ENCODE measurements around the gene SORCS2.

Gene SORCS2

DNA sequence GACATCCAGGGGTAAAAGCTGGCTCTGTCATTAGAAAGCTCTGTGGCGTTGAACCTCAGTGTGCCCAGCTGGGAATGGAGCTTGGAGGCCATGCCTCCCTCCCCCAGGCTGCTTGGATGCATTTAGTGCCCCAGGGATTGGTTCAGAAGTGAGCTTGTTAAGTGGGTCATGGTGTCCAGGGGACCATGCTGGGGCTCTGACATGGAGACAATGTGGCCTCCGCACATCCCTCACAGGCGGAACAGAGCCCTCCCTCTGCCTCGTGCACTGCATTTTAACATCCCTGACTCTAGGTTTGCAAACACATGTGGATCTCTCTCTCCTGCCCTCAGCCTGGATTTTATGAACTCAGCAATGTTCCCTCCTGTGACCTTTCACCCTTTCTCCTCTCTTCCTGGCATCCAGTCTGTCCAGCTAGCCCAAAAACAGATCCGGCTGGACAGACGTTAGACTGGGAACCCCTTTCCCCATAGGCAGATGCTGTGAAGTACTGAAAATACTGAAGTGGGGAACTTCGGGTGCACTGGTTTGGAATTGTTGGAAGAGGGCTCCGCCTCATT lies 81.5 kb downstream of the SORCS2 start:
- no peak for DNase-seq

DNA sequence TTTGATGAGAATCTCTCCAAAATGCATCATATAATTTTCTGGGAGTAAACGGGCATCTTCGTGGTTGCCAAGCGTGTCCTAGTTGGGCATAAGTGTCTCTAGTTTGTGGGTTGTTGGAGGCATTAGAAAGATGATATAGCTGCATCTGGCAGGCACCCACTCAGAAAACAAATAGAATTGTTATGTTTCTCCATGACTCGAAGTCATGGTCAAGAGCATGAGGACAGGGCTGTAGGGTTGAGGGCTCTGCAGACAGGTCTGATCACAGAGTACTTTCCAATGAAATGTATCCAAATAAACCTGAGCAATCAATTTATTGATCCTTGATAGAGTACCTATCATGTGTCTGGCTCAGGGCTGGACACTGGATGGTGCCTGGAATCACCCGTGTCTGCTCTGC lies 82.7 kb downstream of the SORCS2 start:
- no peak for DNase-seq

DNA sequence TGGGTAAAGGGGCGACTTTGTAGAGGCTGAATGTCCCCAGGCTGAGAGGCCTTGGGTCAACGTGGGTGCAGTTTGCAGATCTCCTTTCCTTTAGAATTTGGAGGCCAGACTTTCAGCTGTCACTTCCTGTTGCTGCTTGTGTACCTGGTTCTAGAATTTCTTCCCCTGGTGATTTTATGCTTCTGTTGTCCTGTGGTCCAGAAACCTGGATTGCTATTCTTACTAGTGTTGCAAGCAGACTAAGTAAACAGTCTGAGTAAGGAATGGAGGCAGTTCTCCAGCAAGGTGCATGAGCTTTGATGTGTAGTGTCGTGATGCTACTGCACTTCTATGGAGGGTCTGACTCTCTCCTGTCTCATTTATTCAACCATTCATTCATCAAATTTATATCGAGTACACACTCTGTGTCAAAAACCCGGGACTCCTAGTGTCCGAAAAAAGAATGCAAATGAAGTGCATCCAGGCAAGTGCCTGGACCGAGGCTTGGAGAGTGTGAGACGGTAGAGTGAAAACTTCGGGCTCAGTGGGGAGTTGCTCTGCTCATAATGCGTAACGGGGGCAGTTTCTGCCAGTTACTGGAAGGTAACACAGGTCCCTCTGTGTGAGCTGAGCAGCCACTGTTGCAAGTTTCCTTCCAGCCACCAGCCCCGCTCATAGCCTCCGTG lies 83.3 kb downstream of the SORCS2 start:
- DNase-seq = no peak

DNA sequence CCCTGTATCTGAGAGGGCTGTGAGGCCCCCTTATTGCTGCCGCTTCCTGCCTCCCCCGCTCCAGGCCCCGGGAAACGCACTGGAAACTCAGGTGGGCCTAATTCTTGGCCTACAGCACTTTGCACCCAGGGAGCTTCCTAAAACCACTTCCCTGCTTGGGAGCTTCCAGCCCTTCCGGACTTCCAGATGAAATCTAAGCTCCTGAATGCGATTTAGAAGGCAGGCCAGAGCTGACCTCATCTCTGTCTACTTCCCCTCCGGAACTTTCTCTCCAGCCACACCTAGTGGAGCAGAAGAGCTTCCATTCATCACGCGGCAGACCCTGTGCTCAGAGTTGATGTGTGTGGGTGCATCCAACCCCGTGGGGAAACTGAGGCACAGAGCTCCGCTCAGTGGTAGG lies 84.2 kb downstream of the SORCS2 start:
- DNase-seq = no peak

DNA sequence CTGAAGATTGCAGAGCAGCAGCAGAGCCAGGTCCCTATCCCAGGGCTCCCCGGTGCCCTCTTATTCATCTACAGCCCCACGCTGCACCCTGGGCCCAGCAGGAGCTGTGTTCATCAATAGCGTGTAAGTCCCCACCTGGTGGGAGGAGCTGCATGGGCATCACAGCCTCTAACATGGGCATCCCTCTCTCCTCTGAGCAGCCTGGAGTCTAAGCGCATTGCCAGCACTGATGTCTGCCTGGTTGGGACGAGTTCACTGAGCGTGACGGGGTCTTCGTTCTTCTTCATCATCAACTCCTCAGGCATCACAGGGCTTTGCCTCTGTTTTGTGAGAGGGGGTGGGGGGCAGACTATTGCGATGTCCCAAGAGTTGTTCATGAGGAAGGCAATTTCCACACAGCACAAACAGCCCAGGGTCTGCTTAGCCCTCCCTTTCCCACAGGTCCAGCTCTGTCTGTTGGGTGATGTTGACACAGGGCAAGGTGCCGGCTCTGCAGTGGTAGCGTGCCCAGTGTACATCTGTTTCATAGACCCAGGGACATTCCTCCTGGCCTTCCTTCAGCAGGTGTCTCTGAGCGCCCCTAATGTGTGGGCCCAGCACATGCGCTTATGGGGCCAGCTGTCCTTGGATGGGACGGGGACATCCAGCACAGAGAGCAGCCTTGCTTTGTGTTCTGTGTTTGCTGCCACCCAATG lies 85.9 kb downstream of the SORCS2 start:
- no peak for DNase-seq

DNA sequence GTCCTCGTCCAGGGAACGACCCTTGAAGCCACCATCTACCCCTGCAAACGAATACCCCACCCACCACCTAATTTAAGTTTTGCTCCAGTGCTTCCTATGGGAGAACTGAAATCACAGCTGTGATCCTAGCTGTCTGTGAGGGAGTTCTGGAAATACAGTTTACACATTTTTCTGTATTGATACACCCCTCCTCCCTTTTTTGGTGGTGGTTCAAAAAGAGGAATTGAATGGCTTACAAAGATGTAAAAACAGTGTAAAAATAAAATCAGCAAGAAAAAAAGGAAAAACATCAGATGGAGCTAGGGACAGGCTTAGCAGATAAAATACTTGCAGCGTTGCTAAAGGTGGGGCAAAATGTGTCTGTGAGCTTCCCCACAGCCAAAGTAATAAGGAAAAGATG lies 86.6 kb downstream of the SORCS2 start:
- no peak for DNase-seq

DNA sequence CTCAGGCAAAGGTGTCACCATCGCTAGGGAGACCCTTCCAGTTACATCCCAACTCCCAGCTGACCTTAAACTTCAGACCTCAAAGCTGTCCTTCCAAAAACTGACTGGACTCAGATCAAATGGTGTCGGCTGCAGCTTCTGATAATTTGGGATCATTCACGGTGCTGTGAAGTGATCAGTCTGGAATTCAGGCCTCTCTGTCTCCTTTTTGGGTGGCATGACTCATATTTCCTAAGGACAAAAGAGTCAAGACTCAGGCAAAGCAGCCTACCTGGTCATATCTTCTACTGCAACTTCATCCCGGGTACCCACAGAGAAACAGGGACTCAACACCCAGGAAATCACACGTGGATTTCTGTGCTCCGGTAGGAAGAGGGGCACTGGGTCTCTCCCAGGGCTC lies 87.6 kb downstream of the SORCS2 start:
- no peak for DNase-seq

DNA sequence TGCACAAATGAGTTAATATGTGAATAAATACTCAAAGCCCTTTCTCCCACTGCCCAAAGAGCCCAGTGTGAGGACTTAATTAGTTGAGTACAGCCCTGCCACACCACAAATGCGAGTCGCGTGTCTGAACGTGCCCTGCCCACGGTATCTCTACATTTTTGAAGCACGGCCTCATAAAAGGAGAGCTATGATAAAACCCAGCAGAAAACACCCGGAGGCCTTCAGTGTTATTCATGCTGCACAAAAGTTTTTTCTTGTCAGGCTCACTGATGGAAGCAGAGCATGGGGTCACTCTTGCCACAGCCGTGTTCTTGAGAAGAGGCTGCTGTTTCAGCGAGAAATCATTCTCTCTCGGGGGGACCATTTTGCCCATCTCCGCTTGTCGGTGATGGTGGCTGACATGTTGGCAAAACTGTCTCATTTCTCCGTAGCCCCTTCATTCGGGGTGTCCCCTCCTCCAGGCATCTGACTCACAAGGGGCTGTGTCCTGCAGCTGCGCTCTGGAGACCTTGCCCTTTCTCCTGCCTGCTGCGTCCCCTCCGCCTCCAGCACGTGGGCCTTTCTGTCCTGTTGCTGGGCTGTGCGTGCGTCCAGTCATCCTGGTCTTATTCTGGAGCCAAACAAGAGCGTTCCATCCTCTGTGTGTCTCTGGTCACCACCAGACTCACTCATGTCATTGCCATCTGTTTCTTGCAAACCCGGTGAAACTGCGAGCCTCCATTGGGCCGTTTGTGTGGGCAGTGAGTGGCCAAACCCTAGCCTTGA lies 88.8 kb downstream of the SORCS2 start:
- DNase-seq = peak; percentile 19

DNA sequence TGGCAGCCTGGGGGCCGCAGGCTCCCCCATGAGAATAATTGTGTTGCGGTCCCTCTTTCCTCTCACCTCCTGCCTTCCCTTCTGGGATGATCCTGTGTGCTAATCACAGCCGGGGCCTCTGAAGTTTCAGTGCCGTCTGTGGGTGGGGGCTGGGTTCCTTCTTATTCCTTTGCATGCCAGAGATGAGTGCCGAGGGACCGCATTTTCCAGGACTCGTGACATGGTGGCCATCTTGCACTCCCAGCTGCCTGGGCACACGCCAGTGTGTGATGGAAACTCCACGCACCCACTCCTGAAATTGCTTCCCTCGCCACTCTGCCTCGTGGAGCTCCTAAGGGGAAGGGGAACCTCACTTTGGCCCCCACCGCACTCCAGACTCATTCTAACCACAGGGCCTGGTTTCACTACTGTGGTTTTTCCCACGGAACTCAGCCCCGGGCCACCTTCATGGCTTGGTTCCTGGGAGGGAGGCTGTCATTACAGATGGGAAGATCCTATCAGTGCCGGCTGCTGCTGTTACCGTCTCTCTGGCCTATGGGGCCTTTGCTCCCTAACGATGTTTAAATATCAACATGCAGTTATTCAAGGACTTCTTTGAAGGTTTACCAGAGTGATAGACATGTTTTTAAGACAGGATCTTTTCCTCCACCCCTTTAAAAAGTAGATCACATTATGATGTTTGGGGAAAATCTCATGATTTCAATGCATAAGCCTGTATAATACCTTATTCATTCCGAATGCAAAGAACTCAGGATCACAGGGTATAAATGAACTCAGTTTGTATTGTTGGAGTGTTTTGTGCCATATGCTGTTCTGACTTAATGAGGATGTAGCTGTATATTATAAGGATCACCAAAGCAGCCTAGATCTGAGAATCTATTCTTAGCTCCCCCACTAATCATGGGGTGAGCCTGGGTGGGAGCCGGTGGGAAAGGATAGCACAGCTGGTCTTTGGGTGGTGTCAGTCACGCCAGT lies 89.6 kb downstream of the SORCS2 start:
- no peak for DNase-seq

DNA sequence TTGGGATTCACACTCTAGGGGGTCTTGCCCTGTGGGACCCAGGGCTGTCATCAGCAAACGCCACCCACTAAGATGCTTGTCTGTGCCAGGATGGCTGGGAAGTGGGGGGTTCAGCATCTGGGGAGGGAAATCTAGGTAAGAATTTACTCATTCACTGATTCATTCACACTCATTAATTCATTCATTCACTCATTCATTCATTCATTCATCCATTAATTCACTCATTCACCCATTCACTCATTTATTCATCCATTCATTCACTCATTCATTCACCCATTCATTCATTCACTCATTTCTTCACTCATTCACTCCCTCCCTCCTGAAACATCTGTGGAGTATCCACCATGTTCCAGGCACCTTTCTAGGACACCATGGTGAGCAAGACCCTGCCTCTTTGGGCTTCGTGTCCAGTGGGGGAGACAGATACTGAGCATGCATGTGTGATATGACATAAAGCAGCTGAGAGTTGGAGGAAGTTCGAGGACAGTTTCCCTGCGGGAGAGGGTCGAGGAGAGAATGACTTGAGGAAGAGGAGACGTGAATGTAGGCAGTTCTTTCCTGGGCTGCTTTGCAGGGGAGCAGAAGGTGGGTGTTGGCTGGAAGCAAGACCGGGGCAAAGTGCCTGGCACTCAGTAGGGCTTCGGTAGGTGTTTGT lies 90.6 kb downstream of the SORCS2 start:
- DNase-seq = no peak

DNA sequence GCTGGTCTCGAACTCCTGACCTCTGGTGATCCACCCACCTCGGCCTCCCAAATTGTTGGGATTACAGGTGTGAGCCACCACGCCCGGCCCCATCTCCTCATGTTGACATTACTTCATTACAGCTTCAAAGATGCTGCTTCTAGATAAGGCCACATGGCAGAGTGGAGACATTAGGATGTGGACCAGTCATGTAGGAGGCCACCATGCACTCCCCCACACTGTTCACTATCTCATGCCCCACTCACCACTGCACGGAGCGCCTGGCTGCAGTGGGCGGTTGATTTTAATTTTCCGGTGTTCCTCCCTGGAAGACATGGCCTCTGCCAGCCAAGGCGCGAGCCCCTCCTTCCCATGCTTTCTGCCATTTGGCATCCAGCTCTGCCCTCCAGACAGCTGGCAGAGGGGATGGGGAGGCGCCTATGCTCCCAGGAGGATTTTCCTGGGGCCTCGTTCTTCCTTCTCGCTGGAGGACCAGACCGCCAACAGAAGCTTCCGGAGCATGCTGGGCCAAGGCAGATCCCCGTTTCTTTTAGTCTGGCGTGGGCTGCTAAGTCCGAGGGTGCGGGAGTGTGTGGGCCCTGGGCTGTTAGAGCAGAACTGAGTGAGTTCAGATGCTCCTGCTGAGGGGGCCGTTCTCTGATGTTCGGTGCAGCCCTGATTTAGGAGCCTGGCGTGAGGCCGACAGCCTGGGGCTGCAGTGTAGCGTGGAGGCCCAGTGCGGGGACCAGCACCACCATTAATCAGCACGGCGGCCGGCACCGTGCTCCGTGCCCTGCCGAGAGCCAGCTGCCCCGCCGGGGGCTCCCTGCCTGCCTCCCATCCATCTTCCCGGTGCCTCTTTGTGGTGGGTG lies 93.1 kb downstream of the SORCS2 start:
- DNase-seq = peak; percentile 17

DNA sequence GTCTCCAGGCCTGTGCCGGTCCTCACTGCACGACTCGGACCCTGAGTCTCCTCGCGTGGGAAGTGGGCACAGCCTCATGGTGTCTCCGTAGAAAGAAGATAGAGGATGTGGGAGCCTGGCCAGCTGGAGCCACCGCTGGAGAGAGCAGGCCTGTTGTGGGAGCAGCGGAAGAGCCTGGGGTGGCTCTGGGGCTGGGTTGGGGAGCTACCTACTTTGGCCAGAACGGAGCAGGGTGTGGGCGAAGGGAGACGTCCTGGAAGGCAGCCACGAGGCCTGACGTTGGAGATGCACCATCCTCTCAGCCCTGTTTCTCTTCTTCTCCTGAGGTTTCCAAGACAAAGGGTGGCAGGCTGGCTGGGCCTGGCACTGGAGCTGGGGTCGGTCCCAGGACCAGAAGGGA lies 93.8 kb downstream of the SORCS2 start:
- no peak for DNase-seq

DNA sequence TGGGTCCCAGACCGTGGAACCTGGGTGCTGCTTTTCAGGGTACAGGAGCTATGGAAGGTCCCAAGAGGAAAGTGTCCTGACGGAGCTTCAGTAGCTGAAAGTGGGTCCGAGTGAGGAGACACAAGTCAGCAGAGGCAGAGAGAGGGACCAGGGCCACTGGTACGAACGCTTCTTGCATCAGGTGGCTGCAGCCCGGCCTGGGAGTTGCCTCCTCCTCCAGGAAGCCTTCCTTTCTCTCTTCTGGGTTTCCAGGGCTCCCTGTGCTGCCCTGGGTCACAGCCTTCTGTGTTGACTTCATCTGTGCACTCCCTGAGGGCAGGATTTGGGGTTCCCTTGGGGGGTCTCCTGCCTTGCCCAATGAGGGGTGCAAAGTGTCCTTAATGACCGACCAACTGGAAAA lies 94.5 kb downstream of the SORCS2 start:
- no peak for DNase-seq

DNA sequence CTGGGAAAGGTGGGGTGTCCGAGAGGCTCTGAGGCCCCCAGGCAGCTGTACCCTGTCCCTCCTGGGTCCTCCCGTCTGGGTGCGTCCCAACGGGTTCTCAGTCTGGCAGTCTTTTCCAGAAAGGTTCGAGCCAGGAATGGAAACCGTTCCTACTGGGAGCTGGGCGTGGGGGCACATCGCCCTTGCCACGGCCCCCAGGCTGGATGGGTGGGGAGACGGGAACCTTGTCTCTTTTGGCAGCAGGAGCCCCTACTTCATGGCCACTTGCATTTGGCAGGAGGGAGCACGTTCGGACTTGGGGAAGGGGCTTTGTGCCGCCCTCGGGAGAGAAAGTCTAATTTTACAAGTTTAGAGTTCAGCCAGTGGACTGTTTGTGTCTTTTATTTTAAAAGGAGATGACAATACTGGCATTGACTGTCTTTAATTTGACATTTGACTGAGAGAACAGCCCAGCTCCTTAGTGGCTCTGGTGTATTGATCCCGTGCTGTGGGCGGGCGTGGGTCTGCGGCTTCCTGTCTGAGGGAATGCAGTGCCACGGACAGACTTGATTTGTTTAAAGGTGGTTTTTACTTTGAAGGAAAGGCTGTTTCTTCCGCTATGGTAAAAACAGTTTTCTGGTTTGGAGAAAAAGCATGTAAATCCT lies 95.1 kb downstream of the SORCS2 start:
- no peak for DNase-seq

DNA sequence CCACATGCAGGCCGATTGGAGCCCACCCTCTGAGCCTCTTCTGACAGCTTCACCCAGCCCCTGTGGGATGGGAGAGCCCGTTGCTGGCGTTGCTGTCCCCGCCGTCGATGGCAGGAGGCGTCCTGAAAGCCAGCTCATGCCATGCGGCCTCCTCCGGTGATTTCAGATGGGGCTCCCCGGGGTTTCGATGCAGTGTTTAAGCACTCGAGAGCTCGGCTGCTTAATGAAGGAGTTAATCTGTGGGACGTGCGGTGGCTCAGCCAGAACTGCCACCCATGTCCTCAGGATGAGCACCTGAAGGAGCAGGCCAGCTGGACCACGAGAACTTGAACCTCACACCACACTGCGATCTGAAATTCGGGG lies 95.6 kb downstream of the SORCS2 start:
- no peak for DNase-seq

DNA sequence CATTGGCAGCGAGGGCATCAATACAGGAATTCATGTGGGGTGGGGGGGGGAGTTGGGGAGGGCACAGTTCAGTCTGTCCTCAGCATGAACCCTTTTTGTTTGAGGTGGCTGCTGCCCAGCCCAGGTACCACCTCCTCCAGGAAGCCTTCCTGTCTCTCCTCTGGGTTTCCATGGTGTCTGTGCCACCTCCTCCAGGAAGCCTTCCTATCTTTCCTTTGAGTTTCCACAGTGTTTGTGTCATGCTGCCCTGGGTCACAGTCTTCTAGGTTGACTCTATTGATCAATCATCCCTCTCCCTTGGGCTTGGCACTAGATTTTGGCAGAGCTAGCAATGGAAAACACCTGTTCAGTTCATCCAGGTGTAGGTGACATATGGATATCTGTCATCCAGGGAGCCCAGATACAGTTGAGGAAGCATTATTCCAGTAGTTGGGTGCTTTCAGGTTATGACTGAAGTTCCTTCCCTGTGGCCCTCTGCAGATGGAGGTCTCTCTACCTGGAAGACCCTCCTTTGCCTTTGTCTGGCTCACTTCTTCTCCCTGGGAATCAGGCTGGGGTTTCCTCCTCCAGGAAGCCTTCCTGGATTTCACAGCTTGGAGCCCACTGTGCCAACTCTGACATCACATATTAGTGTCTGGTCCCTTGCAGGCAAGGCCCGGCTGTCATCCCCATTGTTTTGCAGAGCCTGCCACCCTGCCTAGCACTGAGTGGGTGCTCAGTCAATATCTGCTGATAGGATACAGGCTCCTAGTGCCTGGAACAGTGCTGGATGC lies 96.6 kb downstream of the SORCS2 start:
- DNase-seq = no peak

DNA sequence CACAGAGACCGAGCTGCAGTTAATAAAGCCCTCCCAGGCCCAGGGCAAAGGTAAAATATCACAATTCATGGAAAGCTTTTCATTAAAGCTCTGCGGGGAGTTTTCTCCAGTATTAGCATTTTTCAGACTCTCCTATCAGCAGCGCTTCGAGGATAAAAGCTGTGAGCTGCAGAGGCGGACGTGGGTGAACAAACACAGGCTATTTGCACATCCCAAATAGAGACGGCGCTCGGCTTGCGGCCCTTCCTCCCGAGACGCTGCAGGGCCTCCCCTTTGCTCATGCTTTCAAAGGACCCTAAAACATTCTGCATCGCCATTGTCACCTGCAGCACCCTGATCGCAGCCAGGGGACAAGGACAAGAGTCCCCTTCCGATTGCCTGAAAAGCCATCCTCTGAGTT lies 97.3 kb downstream of the SORCS2 start:
- DNase-seq = no peak

DNA sequence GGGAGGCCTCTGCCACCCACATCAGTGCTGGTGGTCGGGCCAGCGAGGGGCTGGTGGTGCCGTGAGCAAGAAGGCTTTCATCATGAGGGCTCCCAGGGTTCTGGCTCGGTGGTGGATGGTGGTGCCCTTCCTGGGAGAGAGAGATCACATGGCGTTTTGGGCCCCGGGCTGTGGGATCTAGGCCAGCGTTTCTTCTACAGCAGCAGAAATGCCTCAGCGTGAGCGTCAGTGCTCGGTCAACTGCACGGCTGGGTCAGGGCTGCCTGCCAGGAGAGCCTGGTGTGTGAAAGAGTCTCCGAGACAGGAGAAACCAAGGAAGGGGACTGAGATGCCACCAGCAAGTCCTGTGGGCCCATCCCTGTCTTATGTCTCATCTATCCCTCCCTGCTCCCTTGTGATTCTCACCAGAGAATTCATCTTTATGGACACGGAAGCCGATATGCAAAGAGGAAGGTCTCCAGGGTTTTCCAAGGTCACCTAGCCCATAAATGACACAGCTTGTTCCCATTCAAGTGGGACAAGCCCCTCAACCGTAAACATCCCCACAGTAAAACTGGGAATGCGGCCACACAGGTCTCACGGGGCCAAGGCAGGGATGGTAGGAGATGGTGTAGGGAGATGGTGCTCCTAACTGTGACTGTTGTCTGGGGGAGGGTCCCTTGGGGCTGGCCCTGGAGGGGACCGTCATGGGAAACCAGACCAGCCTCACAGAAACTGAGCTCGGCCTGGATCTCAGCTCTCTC lies 99.2 kb downstream of the SORCS2 start:
- DNase-seq = no peak

DNA sequence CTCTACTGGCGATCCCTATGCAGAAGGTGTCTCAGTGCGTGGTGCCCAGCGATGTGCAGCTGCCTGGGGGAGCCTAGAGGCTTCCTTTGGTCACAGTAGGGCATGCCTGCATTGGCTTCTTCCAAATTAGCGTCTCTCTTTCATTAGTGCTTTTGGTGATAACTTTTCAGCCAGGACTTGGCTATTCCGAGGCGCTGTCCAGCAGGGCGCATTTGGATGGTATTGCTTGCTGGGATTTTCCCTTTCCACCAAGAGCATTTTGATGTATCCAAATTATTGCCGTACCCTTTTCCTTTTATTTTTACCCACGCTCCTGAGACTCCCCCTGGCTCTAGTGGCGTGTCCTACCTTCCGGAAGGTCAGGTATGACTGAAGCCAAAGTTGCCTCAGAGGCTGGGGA lies 101.4 kb downstream of the SORCS2 start:
- DNase-seq = no peak
